ENCODE measurements around the gene SLC35C1.

DNA sequence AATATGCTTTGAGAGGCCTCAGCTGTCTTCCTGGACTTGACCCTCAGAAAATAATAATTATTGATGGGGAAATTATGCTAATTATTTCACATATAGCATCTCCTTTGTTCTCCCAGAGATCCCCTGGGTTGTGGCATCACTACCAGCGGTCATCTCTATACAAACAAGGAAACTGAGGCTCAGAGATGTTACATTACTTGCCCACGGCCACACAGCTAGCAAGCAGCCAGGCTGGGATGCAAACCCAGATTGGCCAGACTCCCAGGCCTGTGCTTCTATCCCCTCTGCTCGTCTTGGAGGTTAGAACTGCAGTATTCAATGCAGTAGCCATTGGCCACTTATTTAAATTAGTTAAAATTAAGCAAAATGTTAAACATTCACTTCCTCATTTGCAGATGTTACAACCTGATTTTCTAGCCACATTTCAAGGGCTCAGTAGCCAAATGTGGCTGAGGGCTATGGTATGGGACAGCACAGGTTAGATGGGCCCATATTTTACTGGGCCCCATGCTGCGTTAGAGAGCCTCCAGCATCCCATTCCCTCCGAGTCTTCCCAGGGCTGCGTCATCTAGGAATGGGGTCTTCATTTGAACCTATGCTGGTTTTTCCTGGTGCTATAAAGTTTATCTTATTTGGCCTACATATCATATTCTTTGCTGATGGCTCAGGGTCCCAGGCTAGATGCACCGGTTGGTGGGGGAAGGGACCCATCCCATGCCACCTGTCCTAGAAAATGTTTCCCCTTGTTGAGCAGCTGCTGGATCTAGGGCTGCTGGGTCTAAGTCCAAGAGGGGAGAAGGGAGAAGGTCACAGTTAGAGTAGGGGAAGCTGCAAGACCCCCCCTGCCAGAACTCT lies 2.2 kb downstream of the SLC35C1 start:
- TF ChIP-seq CTCF (IDR thresholded peaks at IDR 0.05) (no peak), POLR2A (IDR thresholded peaks at IDR 0.05) (no peak)

All from lower leg skin (tissue), 3 donors.